ENCODE results near the gene CCDC170. TPM values are rescaled to one million over a fixed set of nuclear protein-coding genes. Genes with fewer than 3 reads are reported as not detected.

CCDC170 gene
- total RNA-seq, 1 experiment from 2014 or later: not detected

DNA sequence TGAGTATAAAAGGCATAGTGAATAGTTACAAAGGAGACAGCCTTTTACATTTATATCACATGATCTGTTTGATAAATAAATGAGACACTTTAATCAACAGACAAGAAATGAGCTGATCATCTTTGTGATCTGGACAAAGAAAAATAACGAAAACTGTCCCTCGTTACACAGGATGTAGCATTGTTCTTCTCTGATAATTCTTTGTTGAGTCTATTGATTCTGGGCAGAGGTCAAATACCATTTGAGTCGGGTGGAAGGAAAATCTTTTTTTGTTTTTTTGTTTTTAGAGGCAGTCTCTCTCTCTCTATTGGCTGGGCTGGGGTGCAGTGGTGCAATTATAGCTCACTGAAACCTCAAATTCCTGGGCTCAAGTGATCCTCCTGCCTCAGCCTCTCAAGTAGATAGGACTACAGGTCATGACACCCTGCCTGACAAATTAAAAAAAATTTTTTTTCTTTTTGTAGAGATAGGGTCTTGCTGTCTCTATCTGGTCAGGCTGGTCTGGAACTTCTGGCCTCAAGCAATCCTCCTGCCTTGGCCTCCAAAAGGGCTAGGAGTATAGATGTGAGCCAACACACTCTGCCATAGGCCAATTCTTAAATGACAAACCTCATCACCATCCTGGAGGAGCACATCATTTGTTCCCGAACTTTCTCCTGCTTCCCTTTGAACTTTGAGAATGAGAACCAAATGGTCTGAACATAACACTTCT is 41.8 kb downstream of the CCDC170 start:
- Histone ChIP-seq H3K4me1 (ENCODE audit: control insufficient read depth, insufficient read depth, low read length) (no peaks in the 10 kb centered on the region), H3K27me3 (ENCODE audit: control insufficient read depth, insufficient read depth, low read length) (no peaks in the 10 kb centered on the region), H3K9me3 (ENCODE audit: control insufficient read depth, insufficient read depth, low read depth, low read length) (no peaks in the 10 kb centered on the region), H3K4me3 (ENCODE audit: low read depth in 2 of 2, low read length in 2 of 2) (no peak overlapping the region), H3K27ac (ENCODE audit: low read length) (no peak overlapping the region), H3K36me3 (ENCODE audit: control insufficient read depth, insufficient read depth, low read length) (no peaks in the 10 kb centered on the region)
- no peak for ATAC-seq
- no peak for TF ChIP-seq POLR2AphosphoS5 (IDR thresholded peaks at IDR 0.05; ENCODE audit: low read depth, low read length)
- TF ChIP-seq, protein P1, sequence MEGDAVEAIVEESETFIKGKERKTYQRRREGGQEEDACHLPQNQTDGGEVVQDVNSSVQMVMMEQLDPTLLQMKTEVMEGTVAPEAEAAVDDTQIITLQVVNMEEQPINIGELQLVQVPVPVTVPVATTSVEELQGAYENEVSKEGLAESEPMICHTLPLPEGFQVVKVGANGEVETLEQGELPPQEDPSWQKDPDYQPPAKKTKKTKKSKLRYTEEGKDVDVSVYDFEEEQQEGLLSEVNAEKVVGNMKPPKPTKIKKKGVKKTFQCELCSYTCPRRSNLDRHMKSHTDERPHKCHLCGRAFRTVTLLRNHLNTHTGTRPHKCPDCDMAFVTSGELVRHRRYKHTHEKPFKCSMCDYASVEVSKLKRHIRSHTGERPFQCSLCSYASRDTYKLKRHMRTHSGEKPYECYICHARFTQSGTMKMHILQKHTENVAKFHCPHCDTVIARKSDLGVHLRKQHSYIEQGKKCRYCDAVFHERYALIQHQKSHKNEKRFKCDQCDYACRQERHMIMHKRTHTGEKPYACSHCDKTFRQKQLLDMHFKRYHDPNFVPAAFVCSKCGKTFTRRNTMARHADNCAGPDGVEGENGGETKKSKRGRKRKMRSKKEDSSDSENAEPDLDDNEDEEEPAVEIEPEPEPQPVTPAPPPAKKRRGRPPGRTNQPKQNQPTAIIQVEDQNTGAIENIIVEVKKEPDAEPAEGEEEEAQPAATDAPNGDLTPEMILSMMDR (IDR thresholded peaks at IDR 0.05): no peak
- TF ChIP-seq, protein P2, sequence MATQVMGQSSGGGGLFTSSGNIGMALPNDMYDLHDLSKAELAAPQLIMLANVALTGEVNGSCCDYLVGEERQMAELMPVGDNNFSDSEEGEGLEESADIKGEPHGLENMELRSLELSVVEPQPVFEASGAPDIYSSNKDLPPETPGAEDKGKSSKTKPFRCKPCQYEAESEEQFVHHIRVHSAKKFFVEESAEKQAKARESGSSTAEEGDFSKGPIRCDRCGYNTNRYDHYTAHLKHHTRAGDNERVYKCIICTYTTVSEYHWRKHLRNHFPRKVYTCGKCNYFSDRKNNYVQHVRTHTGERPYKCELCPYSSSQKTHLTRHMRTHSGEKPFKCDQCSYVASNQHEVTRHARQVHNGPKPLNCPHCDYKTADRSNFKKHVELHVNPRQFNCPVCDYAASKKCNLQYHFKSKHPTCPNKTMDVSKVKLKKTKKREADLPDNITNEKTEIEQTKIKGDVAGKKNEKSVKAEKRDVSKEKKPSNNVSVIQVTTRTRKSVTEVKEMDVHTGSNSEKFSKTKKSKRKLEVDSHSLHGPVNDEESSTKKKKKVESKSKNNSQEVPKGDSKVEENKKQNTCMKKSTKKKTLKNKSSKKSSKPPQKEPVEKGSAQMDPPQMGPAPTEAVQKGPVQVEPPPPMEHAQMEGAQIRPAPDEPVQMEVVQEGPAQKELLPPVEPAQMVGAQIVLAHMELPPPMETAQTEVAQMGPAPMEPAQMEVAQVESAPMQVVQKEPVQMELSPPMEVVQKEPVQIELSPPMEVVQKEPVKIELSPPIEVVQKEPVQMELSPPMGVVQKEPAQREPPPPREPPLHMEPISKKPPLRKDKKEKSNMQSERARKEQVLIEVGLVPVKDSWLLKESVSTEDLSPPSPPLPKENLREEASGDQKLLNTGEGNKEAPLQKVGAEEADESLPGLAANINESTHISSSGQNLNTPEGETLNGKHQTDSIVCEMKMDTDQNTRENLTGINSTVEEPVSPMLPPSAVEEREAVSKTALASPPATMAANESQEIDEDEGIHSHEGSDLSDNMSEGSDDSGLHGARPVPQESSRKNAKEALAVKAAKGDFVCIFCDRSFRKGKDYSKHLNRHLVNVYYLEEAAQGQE (IDR thresholded peaks at IDR 0.05; ENCODE audit: insufficient read depth in 1 of 2, low read depth in 2 of 2, low read length in 1 of 2): no peak
- no peak for TF ChIP-seq SIN3A (IDR thresholded peaks at IDR 0.05; ENCODE audit: borderline replicate concordance, insufficient read depth, low read depth, low read length)
- TF ChIP-seq TCF7L2 (IDR thresholded peaks at IDR 0.05; ENCODE audit: low read depth, low read length): no peak
- POLR2A ChIA-PET: no interaction called here
- DNase-seq (ENCODE audit: low read depth, low spot score): no peak
- in situ Hi-C loops (cut with HindIII; ENCODE audit: low pct_unique_long_range_greater_than_20kb, low sequenced_read_pairs): no loop called here
- CTCF ChIA-PET: no interaction called here
- intact Hi-C loops (cut with micrococcal nuclease; ENCODE audit: unreplicated experiment): no loop called here
- no TSS peak for BruUV-seq (replicated peaks)

DNA sequence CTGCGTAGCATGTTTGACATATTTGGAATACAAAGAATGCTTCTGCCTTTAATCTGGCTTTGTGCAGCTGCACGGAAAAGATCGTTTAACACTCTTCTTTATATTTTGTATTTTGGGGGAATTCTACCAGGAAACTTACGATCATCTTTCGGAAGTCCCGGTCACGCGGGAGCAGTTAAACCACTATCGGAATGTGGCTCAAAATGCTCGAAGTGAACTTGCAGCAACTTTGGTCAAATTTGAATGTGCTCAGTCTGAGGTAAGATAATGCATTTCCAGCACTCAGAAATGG is 42.3 kb downstream of the CCDC170 start:
- ATAC-seq (no peak), DNase-seq (ENCODE audit: low read depth, low spot score) (no peak)
- no peaks in the 10 kb centered on the region for H3K27me3 ChIP-seq (ENCODE audit: control insufficient read depth, insufficient read depth, low read length)
- H3K9me3 ChIP-seq (ENCODE audit: control insufficient read depth, insufficient read depth, low read depth, low read length): no peaks in the 10 kb centered on the region
- no peak overlapping the region for H3K27ac ChIP-seq (ENCODE audit: low read length)
- intact Hi-C loops (cut with micrococcal nuclease; ENCODE audit: unreplicated experiment) (no loop called here), in situ Hi-C loops (cut with HindIII; ENCODE audit: low pct_unique_long_range_greater_than_20kb, low sequenced_read_pairs) (no loop called here)
- POLR2A ChIA-PET: no interaction called here
- H3K36me3 ChIP-seq (ENCODE audit: control insufficient read depth, insufficient read depth, low read length): no peaks in the 10 kb centered on the region
- H3K4me3 ChIP-seq (ENCODE audit: low read depth in 2 of 2, low read length in 2 of 2): no peak overlapping the region
- H3K4me1 ChIP-seq (ENCODE audit: control insufficient read depth, insufficient read depth, low read length): no peaks in the 10 kb centered on the region
- CTCF ChIA-PET: no interaction called here
- no peak for TF ChIP-seq SIN3A (IDR thresholded peaks at IDR 0.05; ENCODE audit: borderline replicate concordance, insufficient read depth, low read depth, low read length)
- no peak for TF ChIP-seq TCF7L2 (IDR thresholded peaks at IDR 0.05; ENCODE audit: low read depth, low read length)
- no peak for TF ChIP-seq POLR2AphosphoS5 (IDR thresholded peaks at IDR 0.05; ENCODE audit: low read depth, low read length)
- TF ChIP-seq, protein P2 (IDR thresholded peaks at IDR 0.05; ENCODE audit: insufficient read depth in 1 of 2, low read depth in 2 of 2, low read length in 1 of 2): no peak
- TF ChIP-seq, protein P1 (IDR thresholded peaks at IDR 0.05): no peak
- no TSS peak for BruUV-seq (replicated peaks)

Data from Panc1 (cell line).